Frontal cortex (tissue), 4 donors: Measurements from ENCODE around the gene GADD45B. TPM values are rescaled to one million over a fixed set of nuclear protein-coding genes. Genes with fewer than 3 reads are reported as not detected.
"Not testable (repeated sequence)": the region's sequence is repeated elsewhere in the genome, so short reads cannot be mapped to it uniquely, and the experiment has no call there.

Source experiments
- DNase-seq, 2 donors: peaks; one replicate each; pipeline ENCODE4 v3.0.0; 2012; ENCODE audit warnings: low spot score in 2 of 2
- FAIRE-seq: peaks from 2 replicates; lab custom pipeline; 2012; peaks lifted over from hg19 to GRCh38; lab: Jason Lieb, UNC
- total RNA-seq: library from RNA; depleted of rRNA; stranded (reverse); fragments of >200 nt; gene quantifications from one replicate; pipeline ENCODE4 v1.2.3, GENCODE V29; 2014
- donor health status: control.
- donor health status: control.
- donor health status: control.

GADD45B gene
- total RNA-seq, 1 donor from 2014 or later = 1.2 TPM

- DNase-seq (no peak), FAIRE-seq (no peak)
Observed at GRCh38 chr19:2503521-2504109, 27.7 kb downstream of the GADD45B start.

GRCh38 chr19:2506656-2507055 lies 30.7 kb downstream of the GADD45B start:
- DNase-seq, FAIRE-seq: not testable (repeated sequence)

- FAIRE-seq (no peak), DNase-seq (no peak)
Observed at GRCh38 chr19:2507109-2507508, 31.2 kb downstream of the GADD45B start.

- DNase-seq (no peak), FAIRE-seq (no peak)
Observed at GRCh38 chr19:2509096-2509495, 33.2 kb downstream of the GADD45B start.

- FAIRE-seq (no peak), DNase-seq (no peak)
Observed at GRCh38 chr19:2511570-2511969, 35.6 kb downstream of the GADD45B start.

- FAIRE-seq = no peak
- DNase-seq = no peak
Observed at GRCh38 chr19:2511991-2512390, 36.1 kb downstream of the GADD45B start.

GRCh38 chr19:2512523-2513431 lies 36.9 kb downstream of the GADD45B start:
- no peak for FAIRE-seq
- DNase-seq = no peak

- DNase-seq = no peak
- no peak for FAIRE-seq
Observed at GRCh38 chr19:2514981-2515518, 39.1 kb downstream of the GADD45B start.

- FAIRE-seq (no peak), DNase-seq (no peak)
Observed at GRCh38 chr19:2516727-2517126, 40.8 kb downstream of the GADD45B start.

- FAIRE-seq (no peak), DNase-seq (no peak)
Observed at GRCh38 chr19:2517881-2518601, 42.1 kb downstream of the GADD45B start.

- DNase-seq, FAIRE-seq: not testable (repeated sequence)
Observed at GRCh38 chr19:2518856-2519255, 42.9 kb downstream of the GADD45B start.

- DNase-seq (no peak), FAIRE-seq (no peak)
Observed at GRCh38 chr19:2519482-2519881, 43.6 kb downstream of the GADD45B start.

- no peak for FAIRE-seq
Observed at GRCh38 chr19:2523630-2524311, 47.8 kb downstream of the GADD45B start.

GRCh38 chr19:2524361-2524839 lies 48.5 kb downstream of the GADD45B start:
- DNase-seq (no peak), FAIRE-seq (no peak)

More at GRCh38 chr19:2523630-2524311, 47.8 kb downstream of the GADD45B start:
- DNase-seq = no peak

GRCh38 chr19:2524840-2525723 lies 49.2 kb downstream of the GADD45B start:
- no peak for FAIRE-seq
- DNase-seq = peak in 1 of 2 donors; percentile 63

- FAIRE-seq = no peak
Observed at GRCh38 chr19:2527171-2527570, 51.2 kb downstream of the GADD45B start.

GRCh38 chr19:2527686-2528085 lies 51.8 kb downstream of the GADD45B start:
- FAIRE-seq (no peak), DNase-seq (no peak)

More at GRCh38 chr19:2527171-2527570, 51.2 kb downstream of the GADD45B start:
- DNase-seq = no peak
